ENCODE measurements around the gene SHISA5. TPM values are rescaled to one million over a fixed set of nuclear protein-coding genes. Genes with fewer than 3 reads are reported as not detected.
A peak's percentile ranks its signal among the peaks of the same experiment; 100 is the strongest.
"Not testable (repeated sequence)": the region's sequence is repeated elsewhere in the genome, so short reads cannot be mapped to it uniquely, and the experiment has no call there.

SHISA5 gene
- total RNA-seq, result 81.1 TPM

DNA sequence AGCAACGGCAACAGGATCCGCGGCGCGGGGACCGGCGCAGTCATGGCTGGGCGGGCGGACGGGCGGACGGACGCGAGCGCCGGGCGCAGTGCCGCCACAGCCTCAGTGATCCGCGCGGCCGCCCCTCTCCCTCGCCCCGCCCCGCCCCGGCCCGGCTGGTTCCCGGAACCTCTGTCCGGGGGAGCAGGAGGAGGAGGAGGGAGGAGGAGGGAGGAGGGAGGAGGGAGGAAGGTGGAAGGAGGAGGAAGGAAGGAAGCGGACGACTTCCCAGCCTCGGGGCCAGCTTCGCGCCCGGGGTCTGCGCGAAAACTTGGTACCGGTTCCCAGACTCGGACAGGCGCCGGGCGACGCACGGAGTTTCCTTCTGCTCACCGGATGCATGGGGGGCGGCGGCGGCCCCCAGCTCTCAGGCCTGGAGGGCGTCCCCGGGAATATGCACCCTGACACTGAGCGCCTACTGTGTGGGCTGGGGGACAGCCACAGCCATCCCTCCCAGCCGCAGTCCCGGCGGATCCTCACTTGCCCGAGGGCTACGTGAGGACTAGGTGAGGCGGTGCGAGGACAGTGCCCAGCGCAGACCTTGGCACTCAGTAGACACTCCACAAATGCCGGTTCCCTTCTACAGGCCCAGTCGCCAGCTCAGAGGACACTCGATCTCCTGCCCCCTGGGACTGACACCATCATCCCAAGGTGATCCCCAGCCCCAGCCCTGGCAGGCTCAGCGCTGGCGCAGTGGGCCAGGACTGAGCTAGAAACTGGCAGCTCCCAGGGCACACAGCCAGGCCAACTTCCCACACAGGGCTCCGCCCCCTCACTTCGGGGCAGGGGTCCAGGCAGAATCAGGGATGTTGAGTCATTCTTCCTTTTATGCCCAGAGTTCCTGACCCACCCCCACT is at the start of gene SHISA5:
Gene SHISA5 (minus strand): TSS at position 124 of the 896 bp plus-strand sequence. CDS start 80 bp downstream, at position 44.
- FAIRE-seq (no peak), DNase-seq (ENCODE audit: low spot score in 2 of 2) (peak; percentile 80 to 83)

- no peak for DNase-seq (ENCODE audit: low spot score in 2 of 2)
- FAIRE-seq, result no peak
Observed at GRCh38 chr3:48553361-48553760, 49.4 kb upstream of the SHISA5 start.

GRCh38 chr3:48552111-48552951 is 48.4 kb upstream of the SHISA5 start:
- DNase-seq (ENCODE audit: low spot score in 2 of 2) (no peak), FAIRE-seq (no peak)

DNA sequence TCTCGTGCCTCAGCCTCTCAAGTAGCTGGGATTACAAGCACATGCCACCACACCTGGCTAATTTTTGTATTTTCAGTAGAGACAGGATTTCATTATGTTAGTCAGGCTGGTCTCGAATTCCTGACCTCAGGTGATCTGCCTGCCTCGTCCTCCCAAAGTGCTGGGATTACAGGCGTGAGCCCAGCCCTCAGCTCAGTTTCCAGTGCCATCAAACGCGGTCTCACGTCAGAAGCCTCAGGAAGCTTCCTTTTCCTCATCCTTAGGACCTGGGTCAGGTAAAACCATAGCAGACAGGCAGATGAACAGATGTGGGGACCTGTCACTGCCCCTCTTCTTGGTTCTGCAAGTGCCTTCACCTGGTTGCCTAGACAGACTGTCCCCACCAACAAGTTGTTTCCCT is 47.7 kb upstream of the SHISA5 start:
- not testable (repeated sequence) for FAIRE-seq; DNase-seq (ENCODE audit: low spot score in 2 of 2)

GRCh38 chr3:48548729-48549705 is 45.0 kb upstream of the SHISA5 start:
- peak; percentile 49 to 75 for DNase-seq (ENCODE audit: low spot score in 2 of 2)
- FAIRE-seq, result no peak

DNA sequence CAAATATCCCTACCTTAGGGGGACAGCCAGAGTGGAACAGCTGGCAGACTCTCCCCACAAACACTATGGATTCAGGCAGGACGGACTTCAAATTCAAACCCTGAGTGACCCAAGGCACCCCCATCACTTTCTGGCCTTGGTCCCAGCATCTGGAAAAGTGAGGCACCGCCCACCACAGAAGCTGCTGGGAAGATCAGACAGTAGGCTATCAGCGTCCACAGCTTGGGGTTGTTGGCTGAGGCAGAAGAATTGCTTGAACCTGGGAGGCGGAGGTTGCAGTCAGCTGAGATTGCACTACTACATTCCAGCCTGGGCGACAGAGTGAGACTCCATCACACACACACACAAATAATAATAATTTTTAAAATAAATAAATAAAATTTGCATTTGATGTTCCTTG is 44.2 kb upstream of the SHISA5 start:
- FAIRE-seq, result no peak
- no peak for DNase-seq (ENCODE audit: low spot score in 2 of 2)

GRCh38 chr3:48546203-48546829 is 42.3 kb upstream of the SHISA5 start:
- DNase-seq (ENCODE audit: low spot score in 2 of 2), result no peak
- no peak for FAIRE-seq

GRCh38 chr3:48544141-48544540 is 40.2 kb upstream of the SHISA5 start:
- DNase-seq (ENCODE audit: low spot score in 2 of 2) (no peak), FAIRE-seq (no peak)

- no peak for DNase-seq (ENCODE audit: low spot score in 2 of 2)
- no peak for FAIRE-seq
Observed at GRCh38 chr3:48543271-48543866, 39.4 kb upstream of the SHISA5 start.

DNA sequence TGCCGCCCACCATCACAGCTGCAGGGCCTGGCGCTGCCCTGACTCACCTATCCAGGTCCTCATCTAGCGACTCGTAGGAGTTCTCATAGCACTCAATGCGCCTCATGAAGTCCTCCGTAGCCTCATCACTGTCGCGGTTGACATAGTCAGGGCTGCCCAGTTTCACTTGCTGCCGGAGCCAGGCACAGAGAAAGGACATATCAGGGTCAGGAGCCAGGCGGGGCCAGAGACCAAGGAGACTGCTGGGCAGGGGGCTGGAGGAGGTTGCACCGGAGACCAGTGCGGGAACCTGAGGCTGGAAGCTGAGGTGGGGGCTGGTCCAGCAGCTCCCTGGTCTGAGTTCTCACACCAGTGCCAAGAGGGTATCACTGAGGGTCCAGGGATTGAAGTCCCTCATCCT is 34.5 kb upstream of the SHISA5 start:
- no peak for FAIRE-seq

DNA sequence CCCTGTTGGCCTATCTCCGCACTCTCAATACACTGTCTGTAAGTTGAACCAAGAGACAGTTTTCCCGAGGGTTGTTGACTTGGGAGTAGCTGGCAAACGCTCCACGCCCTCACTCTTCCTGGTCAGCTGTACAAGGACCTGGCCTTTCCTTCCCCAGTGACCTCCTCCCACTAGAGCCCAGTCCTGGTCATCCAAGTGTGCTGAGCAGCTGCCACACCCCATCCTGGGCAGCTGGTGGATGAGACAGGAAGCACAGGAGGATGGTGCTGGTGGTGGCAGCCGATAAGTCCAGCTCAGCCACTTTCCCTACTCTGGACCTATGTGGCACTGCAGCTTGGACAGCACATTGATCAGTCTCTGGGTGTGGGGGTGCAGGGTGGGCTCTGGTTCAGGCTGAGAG is 32.8 kb upstream of the SHISA5 start:
- no peak for DNase-seq (ENCODE audit: low spot score in 2 of 2)
- no peak for FAIRE-seq

More for the DNA sequence above, 34.5 kb upstream of the SHISA5 start:
- DNase-seq (ENCODE audit: low spot score in 2 of 2), result no peak

DNA sequence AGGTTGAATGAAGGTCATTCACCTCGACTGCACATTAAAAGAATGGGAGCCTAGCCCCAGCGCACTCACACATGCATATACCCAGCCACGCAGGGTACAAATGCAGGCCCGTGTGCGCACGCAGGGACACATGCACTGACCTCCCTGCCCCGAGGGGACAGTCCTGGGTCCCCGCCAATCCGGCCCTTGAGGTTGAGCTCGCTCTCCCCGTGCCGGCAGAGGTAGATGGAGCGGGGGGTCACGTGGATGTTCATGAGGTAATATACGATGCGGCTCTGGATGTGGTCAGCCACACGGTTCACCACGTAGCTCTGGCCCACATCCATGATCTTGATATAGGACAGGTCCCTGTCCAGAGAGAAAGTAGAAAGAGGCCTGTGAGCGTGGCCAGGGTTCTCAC is 32.1 kb upstream of the SHISA5 start:
- DNase-seq (ENCODE audit: low spot score in 2 of 2) (no peak), FAIRE-seq (no peak)

DNA sequence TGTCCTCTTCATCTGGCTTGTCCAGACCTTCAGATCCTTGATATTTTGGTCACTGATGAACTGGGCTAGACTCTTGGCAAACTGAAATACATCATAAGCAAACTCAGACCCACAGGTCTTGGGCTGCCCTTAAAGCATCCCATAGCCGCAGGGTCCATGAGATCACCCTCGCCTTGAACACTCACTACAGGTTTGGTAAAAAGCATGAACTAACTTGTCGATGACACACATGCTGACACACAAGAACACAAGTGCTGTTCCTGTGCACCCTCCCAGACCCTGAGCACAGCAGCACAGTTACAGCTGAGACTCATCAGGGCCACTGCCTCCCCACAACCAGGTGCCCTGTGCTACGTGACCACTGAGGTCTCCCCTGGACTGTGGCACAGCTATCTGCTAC is 31.6 kb upstream of the SHISA5 start:
- DNase-seq (ENCODE audit: low spot score in 2 of 2) (no peak), FAIRE-seq (no peak)

- FAIRE-seq, result no peak
- no peak for DNase-seq (ENCODE audit: low spot score in 2 of 2)
Observed at GRCh38 chr3:48532977-48533337, 29.0 kb upstream of the SHISA5 start.

- FAIRE-seq (peak; percentile 94), DNase-seq (ENCODE audit: low spot score in 2 of 2) (peak in 1 of 2 donors; percentile 32)
Observed at GRCh38 chr3:48532271-48532976, 28.4 kb upstream of the SHISA5 start.

DNA sequence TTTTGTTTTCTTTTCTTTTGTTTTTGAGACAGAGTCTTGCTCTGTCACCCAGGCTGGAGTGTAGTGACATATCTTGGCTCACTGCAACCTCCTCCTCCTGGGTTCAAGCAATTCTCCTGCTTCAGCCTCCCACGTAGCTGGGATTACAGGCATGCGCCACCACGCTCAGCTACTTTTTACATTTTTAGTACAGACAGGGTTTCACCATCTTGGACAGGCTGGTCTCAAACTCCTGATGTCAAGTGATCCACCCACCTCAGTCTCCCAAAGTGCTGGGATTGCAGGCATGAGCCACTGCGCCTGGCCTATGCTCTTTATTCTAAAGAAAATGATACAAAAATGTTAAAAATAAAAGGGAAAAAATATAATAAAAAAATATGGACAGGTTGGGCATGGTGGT is 26.7 kb upstream of the SHISA5 start:
- not testable (repeated sequence) for DNase-seq (ENCODE audit: low spot score in 2 of 2); FAIRE-seq

- DNase-seq (ENCODE audit: low spot score in 2 of 2), result no peak
- no peak for FAIRE-seq
Observed at GRCh38 chr3:48528754-48529153, 24.8 kb upstream of the SHISA5 start.

DNA sequence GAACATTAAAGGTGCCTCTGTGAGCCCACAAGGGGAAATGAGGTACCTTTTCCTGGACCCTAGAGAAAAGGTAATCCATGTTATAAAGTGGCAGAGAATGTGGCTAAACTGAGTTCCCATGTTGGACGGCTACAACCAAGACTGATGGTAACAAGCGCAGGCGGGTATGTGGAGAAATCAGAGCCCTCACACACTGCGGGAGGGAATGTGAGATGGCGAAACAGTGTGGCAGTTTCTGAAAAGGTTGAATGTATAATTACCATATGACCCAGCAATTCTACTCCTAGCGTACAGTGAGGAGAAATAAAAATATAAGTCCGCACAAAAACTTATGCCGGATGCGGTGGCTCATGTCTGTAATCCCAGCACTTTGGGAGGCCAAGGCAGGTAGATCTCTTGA is 24.1 kb upstream of the SHISA5 start:
- no peak for DNase-seq (ENCODE audit: low spot score in 2 of 2)
- FAIRE-seq, result no peak

DNA sequence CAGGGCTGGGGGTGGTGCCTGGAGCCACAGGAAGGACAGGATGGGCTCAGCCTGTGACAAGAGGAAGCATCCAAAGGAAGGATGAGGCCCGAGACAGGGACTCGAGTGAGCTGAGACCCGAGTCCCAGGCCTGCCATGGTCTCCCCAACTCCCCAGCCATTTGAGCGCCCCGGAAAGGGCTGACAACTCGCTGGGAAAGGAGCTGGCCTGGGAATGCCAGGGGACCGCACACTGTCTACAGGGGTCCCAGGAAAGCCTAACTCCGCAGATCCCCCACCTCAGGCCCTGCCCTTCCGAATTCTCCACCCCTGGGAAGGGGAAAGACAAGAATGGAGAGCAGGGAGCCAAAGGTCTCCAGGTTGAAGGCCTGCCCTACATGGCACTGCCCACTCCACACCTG is 21.0 kb upstream of the SHISA5 start:
- FAIRE-seq, result no peak

More for the DNA sequence above, 21.0 kb upstream of the SHISA5 start:
- no peak for DNase-seq (ENCODE audit: low spot score in 2 of 2)
